ELR (cell line): ENCODE results near the gene CHST12.

Source experiments
- DNase-seq: peaks from one replicate; pipeline ENCODE4 v3.0.0-alpha.2; 2015; ENCODE audit warnings: low read depth

CHST12 gene

DNA sequence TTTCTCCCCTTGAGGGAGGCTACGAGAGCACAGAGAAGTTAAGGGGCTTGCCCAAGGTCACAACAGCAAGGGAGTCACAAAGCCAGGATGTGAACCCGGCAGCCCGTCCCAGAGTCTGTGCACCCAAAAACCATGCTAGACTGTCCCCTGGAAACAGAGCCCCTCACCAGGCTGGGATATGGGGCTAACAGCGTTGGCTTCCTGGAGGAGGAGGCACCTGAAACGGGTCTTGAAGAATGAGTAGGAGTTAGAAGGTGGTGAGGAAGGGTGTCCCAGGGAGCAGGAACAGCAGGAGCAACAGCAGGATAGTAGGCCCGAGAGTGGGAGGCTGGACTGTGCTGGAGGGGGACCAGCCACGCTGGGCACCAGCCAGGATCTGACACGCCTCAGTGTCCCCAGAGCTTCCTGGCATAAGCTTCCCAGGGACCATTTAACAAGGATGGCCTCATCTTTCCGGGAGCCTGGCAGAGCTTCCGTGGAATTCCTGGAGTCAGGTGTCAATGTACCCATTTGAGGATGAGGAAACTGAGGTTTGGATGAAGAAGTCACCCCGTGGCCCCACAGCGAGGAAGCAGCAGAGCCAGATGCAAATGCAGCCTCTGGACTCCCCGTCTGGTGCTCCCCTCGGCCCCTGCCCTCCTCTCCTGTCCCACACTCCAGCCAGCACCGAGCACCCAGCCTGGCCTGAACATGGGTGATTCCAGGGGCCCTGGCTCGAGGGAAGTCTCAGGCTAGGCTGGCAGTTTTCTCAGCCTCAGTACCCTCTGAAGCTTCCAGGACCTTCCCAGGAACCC lies 76.1 kb downstream of the CHST12 start:
- DNase-seq = no peak

DNA sequence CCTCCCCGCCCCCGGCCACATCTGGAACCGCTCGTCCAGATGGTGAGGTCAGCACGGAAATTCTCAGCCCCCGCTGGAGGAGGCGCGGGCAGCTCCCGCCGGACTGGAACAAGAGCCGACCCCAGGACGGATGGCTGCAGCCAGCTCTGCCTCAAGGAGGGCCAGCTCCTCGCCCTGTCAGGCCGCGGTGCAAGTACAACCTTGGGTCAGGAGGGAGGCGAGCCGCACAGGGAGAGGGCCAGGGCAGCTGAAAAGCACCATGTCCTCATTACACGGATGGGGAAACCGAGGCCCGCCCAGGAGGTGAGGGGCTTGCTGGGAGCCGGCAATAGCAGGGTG lies 76.6 kb downstream of the CHST12 start:
- no peak for DNase-seq

DNA sequence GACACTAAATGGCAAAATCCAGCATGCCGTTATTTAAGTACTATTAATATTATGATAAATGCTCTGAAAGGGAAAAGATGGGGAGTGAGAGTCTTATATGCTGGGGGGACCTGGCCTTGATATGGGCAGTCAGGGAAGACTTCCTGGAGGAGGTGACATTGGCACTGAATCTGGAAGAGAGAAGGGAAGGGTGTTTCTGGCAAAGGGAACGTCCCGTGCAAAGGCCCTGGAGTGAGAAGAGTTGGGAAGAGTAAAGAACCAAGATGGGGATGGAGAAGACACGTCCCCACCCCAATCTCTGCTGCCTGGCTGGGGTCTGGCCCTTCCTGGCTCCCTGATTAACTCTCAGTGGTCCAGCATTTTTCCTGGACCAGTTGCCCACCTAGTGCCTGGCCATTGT lies 77.8 kb downstream of the CHST12 start:
- no peak for DNase-seq

- DNase-seq = peak; percentile 22
Observed at GRCh38 chr7:2482725-2483451, 79.5 kb downstream of the CHST12 start.

- DNase-seq = no peak
Observed at GRCh38 chr7:2483494-2483893, 80.1 kb downstream of the CHST12 start.

DNA sequence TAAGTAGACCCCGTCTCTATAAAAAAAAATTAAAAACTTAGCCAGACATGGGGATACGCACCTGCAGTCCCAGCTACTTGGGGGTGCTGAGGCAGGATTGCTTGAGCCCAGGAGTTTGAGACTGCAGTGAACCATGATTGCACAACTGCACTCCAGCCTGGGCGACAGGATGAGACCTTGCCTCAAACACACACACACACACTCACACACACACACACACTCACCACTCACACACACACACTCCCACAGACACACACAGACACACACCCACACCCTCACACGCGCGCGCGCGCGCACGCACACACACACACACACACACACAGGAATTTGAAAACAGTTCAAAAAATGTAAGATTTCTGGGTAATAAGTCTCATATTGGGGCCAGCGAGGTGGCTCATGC lies 81.5 kb downstream of the CHST12 start:
- no peak for DNase-seq

- no peak for DNase-seq
Observed at GRCh38 chr7:2487586-2488271, 84.3 kb downstream of the CHST12 start.

DNA sequence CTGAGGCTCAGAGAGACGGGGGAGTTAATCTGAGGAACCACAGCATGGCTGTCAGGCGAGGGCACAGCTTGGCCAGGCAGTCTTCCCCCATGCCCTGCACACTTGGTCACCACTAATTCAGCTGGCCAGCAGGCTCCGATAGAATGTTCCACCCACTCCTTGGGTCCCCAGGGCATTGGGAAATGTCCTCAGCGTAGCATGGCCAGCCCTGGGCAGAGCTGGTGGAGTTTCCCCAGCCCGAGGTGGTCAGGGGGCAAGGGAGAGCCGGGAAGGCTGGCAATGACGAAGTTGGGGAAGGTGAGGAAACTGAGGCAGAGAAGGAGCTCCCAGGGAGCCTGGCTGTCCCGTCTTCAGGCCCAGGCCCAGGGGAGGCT lies 84.8 kb downstream of the CHST12 start:
- DNase-seq = no peak

GRCh38 chr7:2488681-2489080 lies 85.3 kb downstream of the CHST12 start:
- DNase-seq = no peak

DNA sequence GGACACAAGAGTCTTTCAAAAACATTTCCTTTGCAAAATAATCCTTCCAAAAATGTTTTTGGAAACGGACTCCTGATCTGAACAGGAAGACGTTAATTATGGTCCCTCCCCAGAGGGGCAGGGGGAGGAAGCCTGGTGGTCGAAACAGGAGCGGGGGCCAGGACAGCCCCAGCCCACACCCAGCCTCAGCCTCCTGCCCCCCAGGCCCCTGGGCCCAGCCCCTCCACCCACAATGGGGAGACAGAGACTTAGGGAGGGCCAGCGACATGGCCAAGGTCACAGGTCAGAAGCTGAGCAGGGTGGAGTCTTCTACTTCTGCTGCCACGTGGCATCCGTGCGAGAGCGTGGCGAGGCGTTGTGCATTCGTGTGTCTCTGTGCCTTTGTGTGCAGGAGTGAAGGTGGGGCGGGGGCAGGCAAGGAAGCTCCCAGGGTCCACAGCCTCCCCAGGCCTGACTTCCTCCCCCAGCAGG lies 86.8 kb downstream of the CHST12 start:
- no peak for DNase-seq

GRCh38 chr7:2492038-2492437 lies 88.6 kb downstream of the CHST12 start:
- no peak for DNase-seq

DNA sequence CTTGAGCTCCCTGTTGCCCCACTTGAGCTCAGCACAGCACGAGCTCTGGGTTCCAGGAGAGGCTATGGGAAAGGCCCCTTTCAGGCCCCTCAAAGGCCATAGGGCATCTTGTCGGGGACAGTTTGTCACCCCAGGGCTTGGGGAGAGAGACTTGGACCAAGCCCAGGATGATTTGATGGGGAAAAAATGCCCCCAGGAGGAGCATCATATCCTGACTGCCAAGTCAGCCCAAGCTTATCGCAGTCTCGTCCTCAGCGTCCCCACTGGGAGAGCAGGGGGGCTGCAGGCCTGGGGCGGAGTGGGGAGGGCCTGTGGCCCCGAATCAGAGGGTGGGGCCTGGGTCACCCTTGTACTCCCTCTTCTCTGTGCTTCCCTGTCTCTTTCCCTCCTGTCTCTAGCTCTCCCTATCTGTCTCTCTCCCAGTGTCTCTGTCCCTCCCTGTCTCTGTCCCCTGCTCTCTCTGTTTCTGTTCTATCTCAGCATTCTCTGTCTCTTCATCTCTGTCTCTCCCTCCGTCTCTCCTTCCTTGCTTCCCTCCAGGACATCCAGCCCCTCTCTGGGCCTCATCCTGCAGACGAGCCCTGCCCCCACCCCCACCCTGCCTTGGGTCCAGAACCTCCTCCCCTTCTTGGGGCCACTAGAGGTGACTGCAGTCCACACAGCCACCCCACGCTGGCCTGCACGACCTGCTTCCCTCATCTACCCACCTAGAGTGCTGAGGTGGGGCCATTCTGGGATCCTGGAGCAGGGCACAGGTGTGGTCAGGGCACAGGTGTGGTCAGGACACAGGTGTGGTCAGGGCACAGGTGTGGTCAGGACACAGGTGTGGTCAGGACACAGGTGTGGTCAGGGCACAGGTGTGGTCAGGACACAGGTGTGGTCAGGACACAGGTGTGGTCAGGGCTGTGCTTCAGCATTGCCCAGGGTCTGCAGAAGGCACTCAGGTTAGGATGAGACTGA lies 90.1 kb downstream of the CHST12 start:
- DNase-seq = peak; percentile 54

GRCh38 chr7:2494191-2495130 lies 91.0 kb downstream of the CHST12 start:
- DNase-seq = no peak

GRCh38 chr7:2495418-2496299 lies 92.2 kb downstream of the CHST12 start:
- no peak for DNase-seq

GRCh38 chr7:2496375-2496774 lies 93.0 kb downstream of the CHST12 start:
- no peak for DNase-seq

- no peak for DNase-seq
Observed at GRCh38 chr7:2497065-2497464, 93.7 kb downstream of the CHST12 start.

DNA sequence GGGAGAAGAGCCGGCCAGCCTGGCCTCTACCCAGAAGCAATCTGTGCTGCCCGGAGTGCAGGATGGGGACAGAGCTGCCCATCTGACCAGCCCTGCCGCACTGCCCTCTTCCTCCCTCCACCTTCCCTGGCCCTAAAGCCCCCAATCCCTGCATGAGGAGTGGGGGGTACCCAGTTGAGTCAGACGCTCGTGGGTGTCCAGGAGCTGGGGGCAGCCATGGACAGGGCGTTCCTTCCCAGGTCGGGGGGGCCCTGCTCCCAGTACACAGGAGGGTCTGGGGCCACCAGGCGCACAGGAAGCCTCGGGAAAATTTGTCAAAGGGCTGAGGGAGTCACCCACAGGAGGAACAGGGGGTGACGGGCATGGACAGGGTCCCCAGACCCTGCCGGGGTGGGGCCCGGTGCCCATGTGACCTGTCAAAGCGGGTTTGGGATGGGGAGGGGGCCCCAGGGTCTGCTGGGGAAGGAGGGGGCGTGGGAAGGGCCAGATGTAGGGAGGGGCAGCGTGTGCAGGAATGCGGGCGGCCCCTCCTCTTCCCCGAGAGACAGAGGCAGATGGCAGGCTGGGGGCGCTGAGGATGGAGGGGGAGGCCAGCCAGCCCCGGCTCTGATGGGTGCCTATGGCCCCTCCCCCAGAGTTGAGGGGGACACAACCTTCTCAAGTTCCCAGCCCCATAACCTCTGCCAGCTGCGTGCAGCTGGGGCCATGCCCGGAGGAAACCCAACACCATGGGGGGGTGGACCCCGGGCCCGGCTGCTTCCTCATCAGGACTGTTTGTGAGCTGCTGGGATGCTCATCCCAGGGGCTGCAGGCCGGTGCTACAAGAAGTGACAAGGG lies 94.3 kb downstream of the CHST12 start:
- DNase-seq = no peak
